Stimulated activated CD4-positive, alpha-beta T cell treated with anti-CD3 and anti-CD28 coated beads, Interleukin-12 subunit alpha, Interleukin-12 subunit beta, amount 100 ng/mL, for 48 hours (primary cell): ENCODE data around the gene THBS1.

Source experiments
- DNase-seq, 3 donors: peaks; one replicate each; pipeline ENCODE4 v3.0.0-alpha.2; 2020; ENCODE audit warnings: low read depth in 2 of 3, low spot score in 1 of 3

Gene THBS1

DNA sequence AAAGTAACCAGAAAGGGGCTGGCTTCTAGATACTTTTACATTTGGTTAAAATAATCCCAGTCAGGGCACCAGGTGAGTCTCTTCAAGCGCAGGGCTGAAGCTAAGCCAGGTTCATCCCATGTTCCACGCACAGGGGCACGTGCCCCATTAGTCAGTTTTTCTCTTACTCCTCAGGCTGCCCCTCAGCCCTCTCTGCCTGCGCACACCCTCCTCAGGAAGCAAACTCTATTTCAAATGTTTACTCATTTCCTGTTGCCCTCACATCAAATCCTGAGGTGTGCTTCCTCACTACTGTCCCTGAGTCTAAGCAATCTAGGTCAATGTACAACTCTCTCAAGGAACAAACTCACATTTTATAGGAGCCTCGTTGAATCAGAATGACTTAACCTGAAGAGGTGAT is 48.5 kb downstream of the THBS1 start:
- DNase-seq, result peak; percentile 25 to 45 (median 43)

- DNase-seq, result no peak
These were observed 49.0 kb downstream of the THBS1 start for GRCh38 chr15:39629906-39630305.

DNA sequence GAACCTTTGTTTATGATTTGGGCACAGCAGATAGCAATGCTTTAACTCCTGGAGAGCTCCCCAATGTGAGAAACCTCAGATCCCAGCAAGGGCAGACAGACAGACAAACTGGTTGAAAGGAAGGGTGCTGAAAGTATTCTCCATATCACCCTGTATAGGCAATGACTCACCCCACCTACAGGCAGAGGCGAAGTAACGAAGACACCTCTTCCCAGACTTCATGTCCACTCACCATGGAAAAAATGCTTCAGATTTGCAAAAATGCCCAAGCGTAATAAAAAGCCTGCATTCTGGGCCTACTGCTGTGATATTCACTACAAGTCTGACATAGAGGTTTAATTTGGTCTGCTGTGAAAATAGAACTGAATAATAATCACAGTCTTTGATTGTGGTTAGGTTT is 50.5 kb downstream of the THBS1 start:
- DNase-seq, result no peak

GRCh38 chr15:39638041-39638440 is 57.2 kb downstream of the THBS1 start:
- DNase-seq, result no peak

DNA sequence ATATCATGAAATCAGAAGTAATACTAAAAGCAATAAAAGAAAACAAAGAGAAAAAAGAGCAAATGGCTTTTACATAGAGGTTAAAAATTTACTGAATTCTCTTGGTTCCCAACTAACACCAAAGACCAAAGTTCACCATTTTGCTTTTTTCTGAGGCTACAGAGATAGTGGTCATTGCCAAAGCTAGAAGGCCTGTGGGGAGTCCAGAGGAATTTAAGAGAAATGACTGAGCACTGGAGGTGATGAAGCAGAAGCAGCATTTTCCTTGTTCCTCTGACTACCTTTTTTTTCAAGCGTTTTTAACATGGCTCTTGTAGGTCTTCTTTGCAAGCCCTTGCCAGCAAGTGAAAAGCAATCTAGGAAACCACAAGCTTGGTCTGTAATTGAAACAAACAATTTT is 58.2 kb downstream of the THBS1 start:
- no peak for DNase-seq

GRCh38 chr15:39640665-39641064 is 59.8 kb downstream of the THBS1 start:
- no peak for DNase-seq

- DNase-seq, result no peak
These were observed 60.5 kb downstream of the THBS1 start for GRCh38 chr15:39641191-39641889.

DNA sequence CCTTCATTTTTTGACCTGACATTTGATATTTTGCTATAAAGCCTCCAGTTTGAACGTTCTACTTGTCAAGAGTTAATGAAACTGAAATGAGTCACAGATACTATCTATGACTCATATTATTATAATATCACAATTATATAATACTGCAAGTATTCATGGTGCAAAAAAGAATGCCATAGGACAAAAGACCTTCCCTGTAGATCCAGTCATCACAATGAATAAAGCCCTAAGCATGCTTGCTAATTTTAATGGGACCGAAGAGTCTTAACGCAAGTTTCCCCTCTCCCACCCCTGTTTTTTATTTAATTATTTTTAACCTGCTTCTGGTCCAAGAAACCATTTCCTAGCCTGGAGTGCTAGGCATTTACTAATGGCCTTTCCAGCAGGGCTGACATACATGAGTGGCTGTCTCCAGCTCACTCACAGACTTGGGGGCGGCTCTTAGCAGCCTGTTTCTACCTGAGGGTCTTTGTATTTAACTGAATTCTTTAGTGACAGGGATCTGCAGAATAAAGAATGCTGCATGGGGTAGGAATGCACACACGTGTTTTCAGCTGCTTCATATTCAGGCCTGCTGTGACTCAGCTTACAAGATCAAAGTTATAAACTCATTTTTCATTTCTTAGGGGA is 61.2 kb downstream of the THBS1 start:
- DNase-seq, result no peak

- no peak for DNase-seq
These were observed 62.8 kb downstream of the THBS1 start for GRCh38 chr15:39643727-39644126.

DNA sequence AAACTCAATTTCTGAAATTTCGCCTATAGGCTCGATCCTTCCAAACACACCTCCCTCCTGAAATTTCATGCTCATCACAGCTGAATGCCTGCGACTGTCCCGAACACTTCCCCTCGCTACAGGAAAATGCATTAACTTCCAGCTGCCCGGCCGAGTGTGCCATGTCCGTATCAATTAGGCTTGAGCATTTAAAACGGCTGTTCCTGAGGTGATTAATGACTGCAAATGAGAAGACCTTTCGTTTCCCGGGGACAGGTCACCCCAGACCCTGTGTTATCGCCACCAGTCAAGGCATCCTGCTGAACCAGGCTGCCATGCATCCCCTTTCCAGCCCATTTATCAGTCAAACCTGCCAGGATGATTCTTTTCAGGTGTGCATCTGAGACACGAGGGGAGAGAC is 63.3 kb downstream of the THBS1 start:
- DNase-seq, result no peak

- no peak for DNase-seq
These were observed 64.5 kb downstream of the THBS1 start for GRCh38 chr15:39645138-39645975.

DNA sequence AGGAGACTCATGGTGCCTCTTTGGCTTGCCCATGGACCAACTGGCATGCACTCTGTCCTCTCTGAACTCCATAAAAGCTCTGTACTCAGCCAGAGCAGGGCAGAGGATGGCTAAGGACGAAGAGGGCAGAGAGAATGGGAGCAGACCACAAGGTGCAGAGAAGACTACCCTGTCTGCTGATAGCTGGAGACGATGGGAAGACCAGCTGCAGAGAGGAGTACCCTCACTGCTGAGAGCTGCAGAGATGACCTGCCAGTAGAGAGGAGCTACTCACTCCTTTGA is 65.0 kb downstream of the THBS1 start:
- DNase-seq, result no peak

DNA sequence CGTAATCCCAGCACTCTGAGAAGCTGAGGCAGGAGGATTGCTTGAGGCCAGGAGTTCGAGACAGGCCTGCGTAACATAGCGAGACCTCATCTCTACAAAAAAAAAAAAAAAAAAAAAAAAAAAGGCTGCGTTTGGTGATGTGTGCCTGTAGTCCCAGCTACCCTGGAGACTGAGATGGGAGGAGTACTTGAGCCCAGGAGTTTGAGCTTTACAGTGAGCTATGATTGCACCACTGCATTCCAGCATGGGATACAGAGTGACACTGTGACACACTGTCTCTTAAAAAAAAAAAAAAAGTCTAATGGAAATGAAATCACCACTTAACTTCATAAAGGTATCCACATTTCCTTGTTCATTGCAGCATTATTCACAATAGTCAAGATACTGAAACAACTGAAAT is 65.5 kb downstream of the THBS1 start:
- DNase-seq, result no peak
